Natural killer cell (primary cell): ENCODE results near the gene CORO2A. TPM values are rescaled to one million over a fixed set of nuclear protein-coding genes. Genes with fewer than 3 reads are reported as not detected.

Source experiments
- ATAC-seq, 3 donors: fragments of 150-1000 bp in 2 of 3; fragments of 200-7000 bp in 1 of 3; cut with Tn5 transposase; 1 replicate in 1 of 3; 2 replicates in 2 of 3; pipeline ENCODE4 v1.10.0; 2021; ENCODE audit warnings: mild to moderate bottlenecking in 2 of 3, moderate library complexity in 2 of 3
- DNase-seq, 2 donors: peaks; one replicate each; pipeline versions ENCODE4 v3.0.0 to v3.0.0-alpha.2; 2013 to 2021; ENCODE audit warnings: mixed read lengths in 1 of 2
- H3K27ac ChIP-seq: one replicate; pipeline ENCODE4 v1.5.1; 2013; ENCODE audit warnings: mild to moderate bottlenecking, low read length
- H3K27me3 ChIP-seq: one replicate; pipeline ENCODE4 v1.6.1; 2013; ENCODE audit warnings: low read length; ENCODE audit not compliant: control insufficient read depth, insufficient read depth
- H3K36me3 ChIP-seq: one replicate; pipeline ENCODE4 v1.6.1; 2013; ENCODE audit warnings: low read length; ENCODE audit not compliant: control insufficient read depth, insufficient read depth
- H3K4me1 ChIP-seq: one replicate; pipeline ENCODE4 v1.6.1; 2013; ENCODE audit warnings: low read length; ENCODE audit not compliant: control insufficient read depth, insufficient read depth
- H3K4me3 ChIP-seq: one replicate; pipeline ENCODE4 v1.5.1; 2013; ENCODE audit warnings: low read length
- H3K9me3 ChIP-seq: one replicate; pipeline ENCODE4 v1.6.1; 2013; ENCODE audit warnings: low read length; ENCODE audit not compliant: control insufficient read depth, insufficient read depth
- H3K27ac Mint-ChIP-seq, 2 donors: one replicate each; pipeline ENCODE4 v1.8.0; 2022; ENCODE audit warnings: mild to moderate bottlenecking in 2 of 2, mixed read lengths in 2 of 2, moderate library complexity in 1 of 2
- H3K27me3 Mint-ChIP-seq, 2 donors: one replicate each; pipeline ENCODE4 v1.8.0; 2022; ENCODE audit warnings: low read depth in 2 of 2, mixed read lengths in 2 of 2
- H3K36me3 Mint-ChIP-seq: one replicate; pipeline ENCODE4 v1.8.0; 2022; ENCODE audit warnings: mixed read lengths
- H3K4me1 Mint-ChIP-seq, 2 donors: one replicate each; pipeline ENCODE4 v1.8.0; 2022; ENCODE audit warnings: mixed read lengths in 2 of 2
- H3K4me3 Mint-ChIP-seq: one replicate; pipeline ENCODE4 v1.8.0; 2022; ENCODE audit warnings: mild to moderate bottlenecking, moderate library complexity, mixed read lengths
- H3K9me3 Mint-ChIP-seq, 2 donors: one replicate each; pipeline ENCODE4 v1.8.0; 2022; ENCODE audit warnings: mixed read lengths in 2 of 2
- WGBS: methylation state at CpG from one replicate; pipeline ENCODE4 v1.1.7; 2013; ENCODE audit warnings: missing lambda C conversion rate; ENCODE audit not compliant: insufficient coverage; 5-methylcytosine and 5-hydroxymethylcytosine counted together
- intact Hi-C: fragments of 100-400 bp; cut with micrococcal nuclease; formaldehyde crosslinking; loops from one replicate; pipeline ENCODE4 v1.14.2; 2022
- total RNA-seq, 4 donors: library from RNA; stranded (reverse); fragments of 120-200 nt in 1 of 4; gene quantifications; one replicate each; pipeline versions ENCODE4 v1.2.3 to v1.2.4, GENCODE V29; 2013 to 2022
- TF ChIP-seq, protein P1 (sequence below): fragments of 200-600 bp; IDR thresholded peaks from one replicate; pipeline ENCODE4 v1.8.0; 2022; ENCODE audit warnings: antibody characterized with exemption

The CORO2A gene
- total RNA-seq, 3 donors from 2014 or later (not counting 1 experiment from before 2014, with no cell fraction given) = 1.9 to 3.6 (median 2.3) TPM

GRCh38 chr9:98087420-98088354 lies 104.8 kb downstream of the CORO2A start:
- TF ChIP-seq, protein P1, sequence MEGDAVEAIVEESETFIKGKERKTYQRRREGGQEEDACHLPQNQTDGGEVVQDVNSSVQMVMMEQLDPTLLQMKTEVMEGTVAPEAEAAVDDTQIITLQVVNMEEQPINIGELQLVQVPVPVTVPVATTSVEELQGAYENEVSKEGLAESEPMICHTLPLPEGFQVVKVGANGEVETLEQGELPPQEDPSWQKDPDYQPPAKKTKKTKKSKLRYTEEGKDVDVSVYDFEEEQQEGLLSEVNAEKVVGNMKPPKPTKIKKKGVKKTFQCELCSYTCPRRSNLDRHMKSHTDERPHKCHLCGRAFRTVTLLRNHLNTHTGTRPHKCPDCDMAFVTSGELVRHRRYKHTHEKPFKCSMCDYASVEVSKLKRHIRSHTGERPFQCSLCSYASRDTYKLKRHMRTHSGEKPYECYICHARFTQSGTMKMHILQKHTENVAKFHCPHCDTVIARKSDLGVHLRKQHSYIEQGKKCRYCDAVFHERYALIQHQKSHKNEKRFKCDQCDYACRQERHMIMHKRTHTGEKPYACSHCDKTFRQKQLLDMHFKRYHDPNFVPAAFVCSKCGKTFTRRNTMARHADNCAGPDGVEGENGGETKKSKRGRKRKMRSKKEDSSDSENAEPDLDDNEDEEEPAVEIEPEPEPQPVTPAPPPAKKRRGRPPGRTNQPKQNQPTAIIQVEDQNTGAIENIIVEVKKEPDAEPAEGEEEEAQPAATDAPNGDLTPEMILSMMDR = no peak
- peaks cover 4% of the 10 kb centered on the region for H3K4me1 ChIP-seq
- H3K9me3 Mint-ChIP-seq = no peaks in the 10 kb centered on the region
- peak overlapping the region; percentile 49 to 85 for H3K27ac Mint-ChIP-seq
- no peaks in the 10 kb centered on the region for H3K9me3 ChIP-seq
- intact Hi-C loops = no loop called here
- H3K27me3 ChIP-seq = no peaks in the 10 kb centered on the region
- H3K36me3 ChIP-seq = peaks cover 32% of the 10 kb centered on the region
- H3K4me3 Mint-ChIP-seq = peak overlapping the region; percentile 78
- H3K27me3 Mint-ChIP-seq = no peaks in the 10 kb centered on the region
- peak; percentile 84 to 92 (median 89) for ATAC-seq
- WGBS = 73% methylated on average over 88 of the region's 92 CpGs
- peak; percentile 56 to 57 for DNase-seq
- no peak overlapping the region for H3K4me3 ChIP-seq
- H3K4me1 Mint-ChIP-seq = peaks cover 22 to 44% of the 10 kb centered on the region in 2 donors
- H3K27ac ChIP-seq = no peak overlapping the region
- H3K36me3 Mint-ChIP-seq = peaks cover 3% of the 10 kb centered on the region

DNA sequence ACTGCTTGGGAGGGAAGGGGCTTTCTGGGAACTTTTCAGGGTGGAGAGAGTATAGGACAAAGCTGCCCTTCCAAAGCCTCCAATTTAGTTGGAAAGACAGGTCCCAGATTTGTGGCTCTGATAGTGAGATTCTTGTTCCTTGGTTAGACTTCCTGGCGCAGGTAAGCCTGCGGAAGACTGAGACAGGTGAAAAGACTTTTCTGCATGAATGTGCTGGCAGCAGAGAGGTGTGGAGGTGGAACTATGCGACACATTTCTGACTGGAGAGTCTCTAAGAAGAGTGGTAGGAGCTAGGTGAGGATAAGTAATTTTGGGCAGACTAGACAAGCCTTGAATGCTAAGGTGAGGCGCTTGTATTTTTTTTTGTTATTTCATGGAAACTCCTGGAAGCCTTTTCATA lies 106.0 kb downstream of the CORO2A start:
- Mint-ChIP-seq H3K4me1 (peaks cover 22 to 48% of the 10 kb centered on the region in 2 donors), H3K27ac (peak overlapping the region; percentile 49 to 71), H3K27me3 (no peaks in the 10 kb centered on the region), H3K9me3 (no peaks in the 10 kb centered on the region), H3K4me3 (peak overlapping the region; percentile 25), H3K36me3 (no peaks in the 10 kb centered on the region)
- 98% methylated on average over 4 of the region's 4 CpGs for WGBS
- intact Hi-C loops = no loop called here
- no peak for DNase-seq
- Histone ChIP-seq H3K27me3 (no peaks in the 10 kb centered on the region), H3K4me1 (peaks cover 4% of the 10 kb centered on the region), H3K36me3 (peaks cover 43% of the 10 kb centered on the region), H3K27ac (no peak overlapping the region), H3K9me3 (no peaks in the 10 kb centered on the region), H3K4me3 (no peak overlapping the region)
- ATAC-seq = no peak
- TF ChIP-seq, protein P1 = no peak

DNA sequence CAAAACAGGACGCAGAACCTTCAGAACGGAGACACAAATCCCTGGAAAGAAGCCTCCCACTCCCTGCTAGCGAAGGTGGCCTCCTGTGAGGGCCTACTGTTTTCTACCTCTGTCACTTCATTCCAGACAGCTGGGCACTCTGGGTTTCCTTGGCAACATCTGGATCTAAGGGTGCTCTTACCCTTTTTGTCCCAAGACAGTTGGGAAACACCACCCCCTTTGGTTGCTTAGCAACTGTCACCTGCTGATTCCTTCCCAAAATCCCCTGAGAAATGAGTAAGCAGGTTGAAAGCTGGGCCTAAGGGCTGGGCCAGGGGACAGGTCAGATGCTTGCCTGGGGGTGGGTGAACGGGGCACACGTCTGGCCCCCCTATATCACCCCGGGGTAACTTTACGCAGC lies 106.5 kb downstream of the CORO2A start:
- Mint-ChIP-seq H3K27me3 (no peaks in the 10 kb centered on the region), H3K4me1 (peaks cover 22 to 48% of the 10 kb centered on the region in 2 donors), H3K9me3 (no peaks in the 10 kb centered on the region), H3K27ac (peak overlapping the region; percentile 46 to 49), H3K4me3 (peak overlapping the region; percentile 25), H3K36me3 (no peaks in the 10 kb centered on the region)
- peaks cover 48% of the 10 kb centered on the region for H3K36me3 ChIP-seq
- no peaks in the 10 kb centered on the region for H3K27me3 ChIP-seq
- intact Hi-C loops = no loop called here
- DNase-seq (no peak), ATAC-seq (no peak)
- H3K9me3 ChIP-seq = no peaks in the 10 kb centered on the region
- H3K4me1 ChIP-seq = peaks cover 4% of the 10 kb centered on the region
- no peak overlapping the region for H3K27ac ChIP-seq
- no peak overlapping the region for H3K4me3 ChIP-seq
- TF ChIP-seq, protein P1 = no peak
- 94% methylated on average over 7 of the region's 7 CpGs for WGBS
